ENCODE results near the gene DNAH14. TPM values are rescaled to one million over a fixed set of nuclear protein-coding genes. Genes with fewer than 3 reads are reported as not detected.

Gene DNAH14
- polyA plus RNA-seq, 1 donor from 2014 or later, result 24.9 TPM

GRCh38 chr1:225424562-225425200 is 495.2 kb downstream of the DNAH14 start:
- no peaks in the 10 kb centered on the region for H3K9me3 ChIP-seq (ENCODE audit: low read length)
- peak overlapping the region; percentile 100 for H3K4me2 ChIP-seq (ENCODE audit: low read length)
- peak overlapping the region; percentile 95 for H3K4me3 ChIP-seq (ENCODE audit: low read length)
- H3K36me3 ChIP-seq (ENCODE audit: insufficient read depth, low read length), result no peaks in the 10 kb centered on the region
- peaks cover 73% of the 10 kb centered on the region for H3K79me2 ChIP-seq (replicated peaks; ENCODE audit: insufficient read depth, low read length)
- peaks cover 37% of the 10 kb centered on the region for H4K20me1 ChIP-seq (ENCODE audit: insufficient read depth)
- H3K9me2 ChIP-seq (ENCODE audit: insufficient read depth, low read length), result no peaks in the 10 kb centered on the region
- no peak overlapping the region for H3K9ac ChIP-seq (ENCODE audit: low read length)
- no peak for TF ChIP-seq MXI1 (conservative IDR thresholded peaks at IDR 0.05; ENCODE audit: poor library complexity, severe bottlenecking)
- TF ChIP-seq REST (IDR thresholded peaks at IDR 0.05; ENCODE audit: borderline replicate concordance), result no peak
- no peak for TF ChIP-seq RAD21 (conservative IDR thresholded peaks at IDR 0.05)
- TF ChIP-seq SMC3 (conservative IDR thresholded peaks at IDR 0.05; ENCODE audit: poor library complexity), result no peak
- no peak for TF ChIP-seq CTCF (IDR thresholded peaks at IDR 0.05; ENCODE audit: poor library complexity, severe bottlenecking)
- no peak for TF ChIP-seq TAF1 (IDR thresholded peaks at IDR 0.05; ENCODE audit: low read depth)
- no peak for TF ChIP-seq EZH2 (IDR thresholded peaks at IDR 0.05; ENCODE audit: borderline replicate concordance, insufficient read depth, low read length, poor library complexity, severe bottlenecking)
- no peak for TF ChIP-seq EP300 (conservative IDR thresholded peaks at IDR 0.05; ENCODE audit: poor library complexity, severe bottlenecking)
- no peak for TF ChIP-seq POLR2AphosphoS5 (IDR thresholded peaks at IDR 0.05)
- H2AFZ ChIP-seq (ENCODE audit: low read depth, low read length), result no peak overlapping the region
- H3K27ac ChIP-seq (ENCODE audit: low read length), result no peak overlapping the region
- peaks cover 7% of the 10 kb centered on the region for H3F3A ChIP-seq (ENCODE audit: insufficient read depth, low read length, poor library complexity, severe bottlenecking)
- H3K27me3 ChIP-seq (ENCODE audit: insufficient read depth, low read depth, low read length), result no peaks in the 10 kb centered on the region

- Histone ChIP-seq H3K27ac (ENCODE audit: low read length) (no peak overlapping the region), H3F3A (ENCODE audit: insufficient read depth, low read length, poor library complexity, severe bottlenecking) (peaks cover 7% of the 10 kb centered on the region), H3K9me2 (ENCODE audit: insufficient read depth, low read length) (no peaks in the 10 kb centered on the region), H3K79me2 (replicated peaks; ENCODE audit: insufficient read depth, low read length) (peaks cover 67% of the 10 kb centered on the region), H3K9me3 (ENCODE audit: low read length) (no peaks in the 10 kb centered on the region), H2AFZ (ENCODE audit: low read depth, low read length) (no peak overlapping the region), H3K36me3 (ENCODE audit: insufficient read depth, low read length) (no peaks in the 10 kb centered on the region), H3K4me3 (ENCODE audit: low read length) (peak overlapping the region; percentile 95), H3K4me2 (ENCODE audit: low read length) (peak overlapping the region; percentile 100), H3K27me3 (ENCODE audit: insufficient read depth, low read depth, low read length) (no peaks in the 10 kb centered on the region), H3K9ac (ENCODE audit: low read length) (peak overlapping the region; percentile 95), H4K20me1 (ENCODE audit: insufficient read depth) (peaks cover 37% of the 10 kb centered on the region)
- no peak for TF ChIP-seq POLR2AphosphoS5 (IDR thresholded peaks at IDR 0.05)
- TF ChIP-seq EZH2 (IDR thresholded peaks at IDR 0.05; ENCODE audit: borderline replicate concordance, insufficient read depth, low read length, poor library complexity, severe bottlenecking), result no peak
- TF ChIP-seq TAF1 (IDR thresholded peaks at IDR 0.05; ENCODE audit: low read depth), result no peak
- TF ChIP-seq MXI1 (conservative IDR thresholded peaks at IDR 0.05; ENCODE audit: poor library complexity, severe bottlenecking), result no peak
- TF ChIP-seq EP300 (conservative IDR thresholded peaks at IDR 0.05; ENCODE audit: poor library complexity, severe bottlenecking), result no peak
- TF ChIP-seq SMC3 (conservative IDR thresholded peaks at IDR 0.05; ENCODE audit: poor library complexity), result no peak
- TF ChIP-seq REST (IDR thresholded peaks at IDR 0.05; ENCODE audit: borderline replicate concordance), result no peak
- no peak for TF ChIP-seq CTCF (IDR thresholded peaks at IDR 0.05; ENCODE audit: poor library complexity, severe bottlenecking)
- TF ChIP-seq RAD21 (conservative IDR thresholded peaks at IDR 0.05), result no peak
Measured at GRCh38 chr1:225425201-225425786, 495.8 kb downstream of the DNAH14 start.
